GM21390 (cell line): Measurements from ENCODE around the gene EFHC1.
"Not testable (repeated sequence)": the region's sequence is repeated elsewhere in the genome, so short reads cannot be mapped to it uniquely, and the experiment has no call there.

Experiments used
- ATAC-seq: cut with Tn5 transposase; IDR thresholded peaks from one replicate; pipeline ENCODE4 v1.9.1; 2021; ENCODE audit not compliant: unreplicated experiment

The EFHC1 gene

GRCh38 chr6:52399511-52400312, 20.4 kb upstream of the EFHC1 start:
- peak; percentile 49 for ATAC-seq

GRCh38 chr6:52400313-52401041, 19.7 kb upstream of the EFHC1 start:
- ATAC-seq = no peak

- ATAC-seq = no peak
These were observed 17.1 kb upstream of the EFHC1 start for GRCh38 chr6:52403086-52403485.

GRCh38 chr6:52403627-52404026, 16.5 kb upstream of the EFHC1 start:
- no peak for ATAC-seq

- no peak for ATAC-seq
These were observed 14.9 kb upstream of the EFHC1 start for GRCh38 chr6:52405243-52405642.

GRCh38 chr6:52407467-52407866, 12.7 kb upstream of the EFHC1 start:
- peak; percentile 76 for ATAC-seq

GRCh38 chr6:52409499-52409898, 10.6 kb upstream of the EFHC1 start:
- no peak for ATAC-seq

GRCh38 chr6:52410979-52411378, 9.2 kb upstream of the EFHC1 start:
- ATAC-seq = no peak

GRCh38 chr6:52411911-52412310, 8.2 kb upstream of the EFHC1 start:
- ATAC-seq = no peak

GRCh38 chr6:52415333-52415732, 4.8 kb upstream of the EFHC1 start:
- ATAC-seq = no peak

- ATAC-seq = no peak
These were observed 4.1 kb upstream of the EFHC1 start for GRCh38 chr6:52415917-52416628.

GRCh38 chr6:52416629-52417151, 3.5 kb upstream of the EFHC1 start:
- no peak for ATAC-seq

GRCh38 chr6:52417675-52418111, 2.4 kb upstream of the EFHC1 start:
- ATAC-seq = no peak

GRCh38 chr6:52418606-52419005, 1.5 kb upstream of the EFHC1 start:
- ATAC-seq = no peak

GRCh38 chr6:52420668-52421358, 671 bp downstream of the EFHC1 start:
- no peak for ATAC-seq

- no peak for ATAC-seq
These were observed 2.0 kb downstream of the EFHC1 start for GRCh38 chr6:52422156-52422555.

- ATAC-seq = no peak
These were observed 3.3 kb downstream of the EFHC1 start for GRCh38 chr6:52423448-52423847.

- ATAC-seq = no peak
These were observed 3.8 kb downstream of the EFHC1 start for GRCh38 chr6:52423971-52424381.

- no peak for ATAC-seq
These were observed 4.4 kb downstream of the EFHC1 start for GRCh38 chr6:52424513-52424912.

- ATAC-seq = no peak
These were observed 6.5 kb downstream of the EFHC1 start for GRCh38 chr6:52426667-52427066.

- ATAC-seq = not testable (repeated sequence)
These were observed 13.2 kb downstream of the EFHC1 start for GRCh38 chr6:52433294-52433693.
